Skeletal muscle tissue (tissue), 4 donors: ENCODE measurements around the gene RELL1. TPM values are rescaled to one million over a fixed set of nuclear protein-coding genes. Genes with fewer than 3 reads are reported as not detected.
"Not testable (repeated sequence)": the region's sequence is repeated elsewhere in the genome, so short reads cannot be mapped to it uniquely, and the experiment has no call there.

Source experiments
- H3K27ac ChIP-seq: one replicate; pipeline ENCODE4 v1.7.0; 2013; ENCODE audit warnings: mild to moderate bottlenecking, low read depth, low read length, inconsistent platforms
- H3K27me3 ChIP-seq, 3 donors: one replicate each; pipeline ENCODE4 v1.7.0; 2013; ENCODE audit warnings: low read length in 3 of 3; ENCODE audit not compliant: control insufficient read depth in 3 of 3, insufficient read depth in 3 of 3
- H3K36me3 ChIP-seq, 3 donors: one replicate each; pipeline ENCODE4 v1.7.0; 2013; ENCODE audit warnings: low read length in 3 of 3; ENCODE audit not compliant: control insufficient read depth in 3 of 3, insufficient read depth in 3 of 3
- H3K4me1 ChIP-seq, 3 donors: one replicate each; pipeline ENCODE4 v1.7.0; 2013; ENCODE audit warnings: low read length in 3 of 3, mild to moderate bottlenecking in 3 of 3; ENCODE audit not compliant: control insufficient read depth in 3 of 3, insufficient read depth in 3 of 3
- H3K4me3 ChIP-seq, 3 donors: one replicate each; pipeline ENCODE4 v1.7.0; 2013; ENCODE audit warnings: low read length in 3 of 3
- H3K9ac ChIP-seq, 3 donors: one replicate each; pipeline ENCODE4 v1.7.0; 2013; ENCODE audit warnings: low read length in 3 of 3, mild to moderate bottlenecking in 3 of 3, moderate library complexity in 2 of 3, low read depth in 1 of 3
- H3K9me3 ChIP-seq, 3 donors: one replicate each; pipeline ENCODE4 v1.7.0; 2013; ENCODE audit warnings: low read length in 3 of 3; ENCODE audit not compliant: control insufficient read depth in 3 of 3
- total RNA-seq: library from RNA; depleted of rRNA; stranded (reverse); fragments of >200 nt; gene quantifications from one replicate; pipeline ENCODE4 v1.2.3, GENCODE V29; 2014
- donor health status: Osteomylitis.

The RELL1 gene
- total RNA-seq, 1 donor from 2014 or later: 82.5 TPM

GRCh38 chr4:37682701-37683401 is 3.3 kb downstream of the RELL1 start:
- Histone ChIP-seq H3K4me1 (peaks cover 17 to 41% (median 24%) of the 10 kb centered on the region in 3 donors), H3K9me3 (no peaks in the 10 kb centered on the region), H3K9ac (peak overlapping the region in 2 of 3 donors; percentile 34 to 50), H3K27ac (peak overlapping the region; percentile 1), H3K27me3 (no peaks in the 10 kb centered on the region), H3K4me3 (peak overlapping the region in 1 of 3 donors; percentile 2), H3K36me3 (no peaks in the 10 kb centered on the region)

GRCh38 chr4:37680089-37680488 is 6.1 kb downstream of the RELL1 start:
- peaks cover 26 to 43% (median 27%) of the 10 kb centered on the region in 3 donors for H3K4me1 ChIP-seq
- H3K36me3 ChIP-seq: no peaks in the 10 kb centered on the region
- H3K4me3 ChIP-seq: no peak overlapping the region

GRCh38 chr4:37679301-37679700 is 6.9 kb downstream of the RELL1 start:
- no peak overlapping the region for H3K27ac ChIP-seq
- H3K9me3 ChIP-seq: no peaks in the 10 kb centered on the region
- H3K27me3 ChIP-seq: no peaks in the 10 kb centered on the region
- no peaks in the 10 kb centered on the region for H3K36me3 ChIP-seq
- H3K4me1 ChIP-seq: peaks cover 26 to 35% (median 27%) of the 10 kb centered on the region in 3 donors
- H3K4me3 ChIP-seq: no peak overlapping the region
- H3K9ac ChIP-seq: no peak overlapping the region

More at GRCh38 chr4:37680089-37680488, 6.1 kb downstream of the RELL1 start:
- H3K27ac ChIP-seq: no peak overlapping the region
- no peaks in the 10 kb centered on the region for H3K27me3 ChIP-seq
- no peaks in the 10 kb centered on the region for H3K9me3 ChIP-seq
- H3K9ac ChIP-seq: no peak overlapping the region

- Histone ChIP-seq H3K36me3 (no peaks in the 10 kb centered on the region), H3K27ac (no peak overlapping the region), H3K4me1 (peaks cover 28 to 36% (median 28%) of the 10 kb centered on the region in 3 donors), H3K9me3 (no peaks in the 10 kb centered on the region), H3K27me3 (no peaks in the 10 kb centered on the region), H3K4me3 (no peak overlapping the region), H3K9ac (no peak overlapping the region)
These were observed 7.6 kb downstream of the RELL1 start for GRCh38 chr4:37678624-37679023.

GRCh38 chr4:37675587-37676290 is 10.4 kb downstream of the RELL1 start:
- H3K4me1 ChIP-seq: peaks cover 25 to 42% (median 28%) of the 10 kb centered on the region in 3 donors
- no peak overlapping the region for H3K27ac ChIP-seq
- no peak overlapping the region for H3K4me3 ChIP-seq
- H3K9me3 ChIP-seq: no peaks in the 10 kb centered on the region
- H3K27me3 ChIP-seq: no peaks in the 10 kb centered on the region
- H3K9ac ChIP-seq: no peak overlapping the region
- H3K36me3 ChIP-seq: no peaks in the 10 kb centered on the region

- Histone ChIP-seq H3K27ac (peak overlapping the region; percentile 23), H3K9ac (no peak overlapping the region), H3K9me3 (no peaks in the 10 kb centered on the region), H3K4me3 (no peak overlapping the region), H3K27me3 (no peaks in the 10 kb centered on the region), H3K4me1 (peaks cover 25 to 42% (median 27%) of the 10 kb centered on the region in 3 donors), H3K36me3 (no peaks in the 10 kb centered on the region)
These were observed 11.7 kb downstream of the RELL1 start for GRCh38 chr4:37674439-37674838.

- Histone ChIP-seq H3K9me3 (no peaks in the 10 kb centered on the region), H3K4me1 (peaks cover 23 to 38% (median 23%) of the 10 kb centered on the region in 3 donors), H3K4me3 (no peak overlapping the region), H3K27me3 (no peaks in the 10 kb centered on the region), H3K27ac (peak overlapping the region; percentile 23), H3K36me3 (no peaks in the 10 kb centered on the region), H3K9ac (no peak overlapping the region)
These were observed 12.5 kb downstream of the RELL1 start for GRCh38 chr4:37673538-37674192.

- Histone ChIP-seq H3K36me3 (no peaks in the 10 kb centered on the region), H3K4me1 (peaks cover 27 to 43% (median 27%) of the 10 kb centered on the region in 3 donors), H3K27ac (no peak overlapping the region), H3K4me3 (no peak overlapping the region), H3K9ac (no peak overlapping the region), H3K9me3 (no peaks in the 10 kb centered on the region), H3K27me3 (no peaks in the 10 kb centered on the region)
These were observed 15.1 kb downstream of the RELL1 start for GRCh38 chr4:37671072-37671471.

- Histone ChIP-seq H3K4me3 (no peak overlapping the region), H3K27me3 (no peaks in the 10 kb centered on the region), H3K27ac (no peak overlapping the region), H3K9ac (no peak overlapping the region), H3K36me3 (no peaks in the 10 kb centered on the region), H3K4me1 (peaks cover 29 to 43% (median 32%) of the 10 kb centered on the region in 3 donors), H3K9me3 (no peaks in the 10 kb centered on the region)
These were observed 15.9 kb downstream of the RELL1 start for GRCh38 chr4:37670249-37670648.

- H3K9ac ChIP-seq, H3K27me3 ChIP-seq, H3K9me3 ChIP-seq, H3K4me3 ChIP-seq, H3K27ac ChIP-seq, H3K36me3 ChIP-seq: not testable (repeated sequence)
- peaks cover 33 to 51% (median 38%) of the 10 kb centered on the region in 3 donors for H3K4me1 ChIP-seq
These were observed 17.1 kb downstream of the RELL1 start for GRCh38 chr4:37669124-37669523.
